Activated T-helper 1 cell treated with anti-CD3 and anti-CD28 coated beads, Interleukin-12 subunit alpha, Interleukin-12 subunit beta, Interleukin-2, Interleukin-4 antibody, amounts not matched to agents 30 ng/mL and 10 ng/mL and 1 ng/mL, durations not matched to agents 14 hours and 24 hours and 36 hours (primary cell): ENCODE results near the gene PSMB5. TPM values are rescaled to one million over a fixed set of nuclear protein-coding genes. Genes with fewer than 3 reads are reported as not detected.
"Not testable (repeated sequence)": the region's sequence is repeated elsewhere in the genome, so short reads cannot be mapped to it uniquely, and the experiment has no call there.

Experiments used
- DNase-seq: peaks from one replicate; pipeline ENCODE4 v3.0.0; 2021; ENCODE audit warnings: low spot score
- H3K27ac Mint-ChIP-seq: one replicate; pipeline ENCODE4 v1.8.0; 2021; ENCODE audit warnings: mild to moderate bottlenecking, mixed read lengths
- H3K27me3 Mint-ChIP-seq: one replicate; pipeline ENCODE4 v1.8.0; 2022; ENCODE audit warnings: mild to moderate bottlenecking, moderate library complexity, mixed read lengths; ENCODE audit not compliant: insufficient read depth
- H3K36me3 Mint-ChIP-seq: one replicate; pipeline ENCODE4 v1.8.0; 2021; ENCODE audit warnings: low read depth, mixed read lengths
- H3K4me1 Mint-ChIP-seq: one replicate; pipeline ENCODE4 v1.8.0; 2021; ENCODE audit warnings: low read depth, mixed read lengths
- H3K4me3 Mint-ChIP-seq: one replicate; pipeline ENCODE4 v1.8.0; 2021; ENCODE audit warnings: mild to moderate bottlenecking, moderate library complexity, mixed read lengths
- H3K9me3 Mint-ChIP-seq: one replicate; pipeline ENCODE4 v1.8.0; 2021; ENCODE audit warnings: mixed read lengths
- intact Hi-C: fragments of 100-400 bp; cut with micrococcal nuclease; formaldehyde crosslinking; loops from one replicate; pipeline ENCODE4 v1.15.1; 2024
- total RNA-seq: library from RNA; stranded (reverse); gene quantifications from 2 replicates; pipeline ENCODE4 v1.2.3, GENCODE V29; 2022

Gene PSMB5
- total RNA-seq, 1 donor from 2014 or later = 148 TPM

DNA sequence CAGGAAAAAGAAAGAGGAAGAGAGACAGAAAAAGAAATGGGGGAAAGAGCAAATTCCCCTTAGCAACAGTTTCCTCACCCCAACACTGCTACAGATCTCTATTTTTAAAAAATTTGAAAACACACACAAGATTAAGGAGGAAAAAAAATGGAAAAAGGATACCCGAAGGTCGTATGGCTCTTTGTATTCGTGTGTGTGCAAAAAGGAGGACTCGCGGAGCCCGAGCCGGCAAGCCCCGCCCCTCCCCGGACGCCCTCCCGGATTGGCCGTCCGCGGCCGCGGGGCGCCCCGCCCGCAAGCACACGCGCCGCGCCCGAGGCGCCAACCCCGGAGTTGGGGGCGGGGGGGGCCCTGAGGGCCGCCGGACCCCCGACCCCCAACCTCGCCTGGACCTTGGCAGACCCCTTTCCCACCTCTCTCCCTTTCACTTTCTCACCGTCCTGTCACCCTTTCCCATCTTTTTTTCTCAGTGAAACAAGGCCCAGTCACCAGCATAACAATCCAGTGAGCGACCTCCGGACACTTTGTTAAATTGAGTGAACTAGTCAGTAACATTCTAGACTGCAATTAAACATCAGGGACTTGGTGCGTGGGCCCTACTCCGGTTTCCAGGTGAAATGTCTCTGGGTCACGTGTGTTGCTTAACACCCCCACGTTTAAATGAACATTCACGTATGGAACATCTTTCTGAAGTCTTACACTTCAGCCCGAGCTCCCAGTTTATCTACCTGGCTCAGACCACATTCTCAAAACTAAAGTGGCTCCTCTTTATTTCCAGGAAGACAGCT is 24.6 kb downstream of the PSMB5 start, which contains the start of gene C14orf93:
TSS of gene C14orf93 (minus strand) at position 205 of the 788 bp plus-strand sequence. CDS start 11,120 bp downstream, outside the sequence.
- Mint-ChIP-seq H3K36me3 (peaks cover 1% of the 10 kb centered on the region), H3K9me3 (no peaks in the 10 kb centered on the region), H3K27ac (peak within 1 kb of the TSS; percentile 97), H3K27me3 (no peaks in the 10 kb centered on the region), H3K4me1 (peaks cover 47% of the 10 kb centered on the region), H3K4me3 (peak within 1 kb of the TSS; percentile 97)
- peak; percentile 74 for DNase-seq
- intact Hi-C loops = no loop called here

DNA sequence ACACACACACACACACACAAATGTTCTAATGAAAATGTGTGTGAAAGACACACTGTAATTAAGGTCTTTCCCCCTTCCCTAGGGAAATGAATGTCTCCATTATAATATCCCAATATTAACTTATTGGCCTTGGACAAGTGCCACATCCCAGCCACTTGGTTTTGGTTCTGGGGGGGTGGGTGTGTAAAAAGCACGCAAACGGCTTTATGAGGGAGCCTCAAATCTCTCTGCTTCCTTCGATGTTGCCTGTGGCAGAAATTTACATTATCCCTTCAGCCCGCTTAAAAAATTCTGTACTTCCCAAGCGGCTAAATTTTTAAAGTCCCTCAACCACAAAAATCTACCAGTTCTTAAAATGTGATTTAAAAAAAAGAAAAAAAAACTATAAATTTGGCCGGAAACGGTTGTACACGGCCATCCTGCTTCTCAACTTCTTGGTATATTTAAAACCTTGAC is 25.2 kb downstream of the PSMB5 start:
- DNase-seq = no peak
- H3K9me3 Mint-ChIP-seq = no peaks in the 10 kb centered on the region
- peaks cover 52% of the 10 kb centered on the region for H3K4me1 Mint-ChIP-seq
- peaks cover 1% of the 10 kb centered on the region for H3K36me3 Mint-ChIP-seq
- H3K27ac Mint-ChIP-seq = peak overlapping the region; percentile 97
- H3K4me3 Mint-ChIP-seq = peak overlapping the region; percentile 97
- intact Hi-C loops = no loop called here
- H3K27me3 Mint-ChIP-seq = no peaks in the 10 kb centered on the region

DNA sequence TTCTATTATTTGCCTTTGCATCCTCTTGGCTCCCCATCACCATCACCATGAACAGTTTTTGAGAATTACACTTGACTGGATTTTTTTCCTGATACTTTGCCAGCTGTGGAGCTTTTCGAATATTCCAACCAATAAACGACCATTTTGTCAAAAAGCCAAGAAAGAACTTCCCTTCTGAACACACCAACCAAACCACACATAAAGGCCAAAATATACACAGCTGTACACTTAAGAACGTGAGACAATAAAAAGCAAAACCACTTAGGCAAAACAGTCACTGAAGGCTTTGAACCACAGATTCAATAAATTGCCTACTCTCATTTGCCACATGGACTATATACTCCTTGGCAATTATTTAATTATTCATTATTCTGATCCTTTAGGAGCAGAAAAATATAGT is 25.9 kb downstream of the PSMB5 start:
- peaks cover 52% of the 10 kb centered on the region for H3K4me1 Mint-ChIP-seq
- intact Hi-C loops = no loop called here

DNA sequence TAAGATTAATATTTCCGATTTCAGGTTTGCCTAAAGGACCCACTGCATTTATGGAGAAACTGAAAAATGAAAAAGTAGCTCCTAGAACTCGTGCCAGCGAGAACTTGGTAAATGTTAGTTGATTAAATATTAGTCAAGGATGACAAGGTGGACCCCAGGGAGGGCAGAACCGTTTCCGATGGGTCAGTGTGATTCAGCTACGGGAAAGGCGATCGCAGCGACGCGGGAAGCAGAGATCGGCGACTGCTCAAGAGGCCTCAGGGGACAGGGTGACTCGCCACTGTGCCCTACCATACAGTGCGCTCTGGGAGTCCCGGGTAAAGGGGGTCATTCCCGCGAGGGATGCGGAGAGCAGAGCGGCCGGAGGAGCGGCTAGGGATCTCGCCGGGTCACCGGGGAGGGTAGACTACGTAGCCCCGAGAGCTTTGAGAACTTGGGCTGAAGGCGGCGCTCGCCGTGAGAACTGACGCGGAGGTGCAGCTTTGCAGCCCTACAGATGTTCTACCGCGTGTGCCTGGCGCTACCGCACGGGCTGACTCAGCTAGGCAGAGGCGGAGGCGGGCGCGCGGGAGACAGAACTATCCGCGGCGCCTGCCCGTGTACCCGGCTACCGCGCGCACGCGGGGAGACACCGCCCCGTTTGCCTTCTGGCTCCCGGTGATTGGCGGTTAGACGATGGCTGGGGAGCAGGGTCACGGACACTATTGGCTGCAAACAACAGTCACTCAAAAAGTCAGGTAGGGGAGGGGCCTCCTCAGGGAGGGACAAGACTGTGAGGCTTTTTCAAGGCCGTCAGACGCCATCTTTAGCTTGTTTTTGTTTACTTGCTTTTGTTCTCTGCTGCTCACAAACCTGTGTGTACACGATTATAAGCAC is 27.9 kb downstream of the PSMB5 start:
- intact Hi-C loops = loop anchor here (1.0 to 2.0 kb wide), 11 partner anchors 20 to 463 kb away; partner anchors contain the start of genes ACIN1, C14orf119, HAUS4 and HOMEZ
- peaks cover 1% of the 10 kb centered on the region for H3K36me3 Mint-ChIP-seq
- no peaks in the 10 kb centered on the region for H3K27me3 Mint-ChIP-seq
- no peaks in the 10 kb centered on the region for H3K9me3 Mint-ChIP-seq
- peaks cover 52% of the 10 kb centered on the region for H3K4me1 Mint-ChIP-seq
- H3K27ac Mint-ChIP-seq = peak overlapping the region; percentile 97
- peak; percentile 98 for DNase-seq
- H3K4me3 Mint-ChIP-seq = peak overlapping the region; percentile 97

More for the DNA sequence above, 25.9 kb downstream of the PSMB5 start:
- Mint-ChIP-seq H3K4me3 (peak overlapping the region; percentile 97), H3K36me3 (peaks cover 1% of the 10 kb centered on the region), H3K27me3 (no peaks in the 10 kb centered on the region), H3K27ac (peak overlapping the region; percentile 67), H3K9me3 (no peaks in the 10 kb centered on the region)
- no peak for DNase-seq

DNA sequence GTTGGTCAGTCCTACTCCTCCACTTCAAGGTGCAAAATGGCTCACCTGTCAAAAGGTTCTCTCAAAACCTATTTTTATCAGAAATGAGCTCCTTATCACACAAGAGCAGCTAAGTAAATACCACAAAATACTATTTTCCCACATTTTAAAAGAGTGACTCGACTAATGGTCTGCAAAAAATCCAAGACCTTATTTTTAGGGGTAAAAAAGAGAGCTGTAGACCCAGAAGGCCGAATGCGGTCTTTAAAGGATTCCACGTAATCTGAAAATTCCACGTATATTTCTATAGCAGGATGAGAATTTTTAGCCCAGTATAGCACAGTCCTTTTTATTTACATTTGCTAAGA is 28.5 kb downstream of the PSMB5 start:
- intact Hi-C loops = loop anchor here (2.0 kb wide), 2 partner anchors 49 to 281 kb away; partner anchors contain the start of genes HAUS4 and HOMEZ
- Mint-ChIP-seq H3K36me3 (peaks cover 1% of the 10 kb centered on the region), H3K4me3 (peak overlapping the region; percentile 97), H3K9me3 (no peaks in the 10 kb centered on the region), H3K27ac (peak overlapping the region; percentile 97), H3K27me3 (no peaks in the 10 kb centered on the region), H3K4me1 (peaks cover 52% of the 10 kb centered on the region)
- no peak for DNase-seq

DNA sequence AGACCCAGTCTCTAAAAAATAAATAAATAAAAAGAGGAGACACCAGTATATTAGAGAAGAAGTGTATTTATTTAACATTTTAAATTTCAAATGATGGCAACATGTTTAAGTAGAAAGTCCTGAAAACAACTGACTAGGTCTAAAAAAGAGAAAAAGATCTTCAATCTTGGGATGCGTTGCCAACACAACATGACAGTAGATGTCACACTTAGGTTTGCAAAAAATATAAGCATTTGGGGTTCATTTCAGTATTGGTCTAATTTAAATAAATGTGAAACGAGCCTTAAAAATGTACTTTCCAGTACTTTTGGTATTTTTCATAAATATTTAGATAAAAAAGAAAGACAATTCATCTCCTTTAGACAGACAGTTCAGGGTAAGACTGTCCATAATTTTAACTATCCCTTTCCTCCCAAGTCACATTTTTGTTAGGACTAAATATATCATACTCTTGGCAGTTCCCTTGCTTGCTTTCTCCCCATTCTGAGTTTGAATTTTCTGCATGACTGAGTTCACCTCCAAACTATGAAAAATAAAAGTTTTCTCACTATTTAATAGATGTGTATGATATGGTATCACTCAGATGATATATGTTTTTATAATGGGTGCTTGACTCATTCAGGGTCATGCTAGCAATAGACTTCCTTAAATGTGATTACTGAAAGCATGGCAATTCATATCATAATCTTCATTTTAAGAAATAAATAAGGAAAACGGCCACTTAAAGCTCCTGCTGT is 29.1 kb downstream of the PSMB5 start:
- DNase-seq = no peak
- intact Hi-C loops = loop anchor here (2.0 kb wide), 2 partner anchors 49 to 281 kb away; partner anchors contain the start of genes HAUS4 and HOMEZ

DNA sequence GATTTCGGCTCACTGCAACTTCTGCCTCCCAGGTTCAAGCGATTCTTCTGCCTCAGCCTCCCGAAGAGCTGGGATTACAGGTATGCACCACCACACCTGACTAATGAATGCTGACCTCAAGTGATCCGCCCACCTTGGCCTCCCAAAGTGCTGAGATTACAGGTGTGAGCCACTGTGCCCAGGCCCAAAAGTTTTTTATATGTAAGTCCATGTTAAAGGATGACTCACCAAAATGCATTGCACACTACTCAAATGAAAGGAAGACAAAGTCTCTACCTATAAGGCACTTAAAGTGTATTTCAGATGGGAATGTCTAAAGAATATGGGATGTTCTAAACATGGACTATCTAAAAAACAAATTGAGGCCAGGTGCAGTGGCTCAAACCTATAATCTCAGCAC is 30.4 kb downstream of the PSMB5 start:
- intact Hi-C loops, H3K9me3 Mint-ChIP-seq, DNase-seq, H3K27ac Mint-ChIP-seq, H3K4me3 Mint-ChIP-seq, H3K27me3 Mint-ChIP-seq, H3K36me3 Mint-ChIP-seq: not testable (repeated sequence)
- peaks cover 41% of the 10 kb centered on the region for H3K4me1 Mint-ChIP-seq

More for the DNA sequence above, 29.1 kb downstream of the PSMB5 start:
- H3K27ac Mint-ChIP-seq = no peak overlapping the region
- peaks cover 1% of the 10 kb centered on the region for H3K36me3 Mint-ChIP-seq
- no peaks in the 10 kb centered on the region for H3K27me3 Mint-ChIP-seq
- peak overlapping the region; percentile 97 for H3K4me3 Mint-ChIP-seq
- peaks cover 52% of the 10 kb centered on the region for H3K4me1 Mint-ChIP-seq
- no peaks in the 10 kb centered on the region for H3K9me3 Mint-ChIP-seq

DNA sequence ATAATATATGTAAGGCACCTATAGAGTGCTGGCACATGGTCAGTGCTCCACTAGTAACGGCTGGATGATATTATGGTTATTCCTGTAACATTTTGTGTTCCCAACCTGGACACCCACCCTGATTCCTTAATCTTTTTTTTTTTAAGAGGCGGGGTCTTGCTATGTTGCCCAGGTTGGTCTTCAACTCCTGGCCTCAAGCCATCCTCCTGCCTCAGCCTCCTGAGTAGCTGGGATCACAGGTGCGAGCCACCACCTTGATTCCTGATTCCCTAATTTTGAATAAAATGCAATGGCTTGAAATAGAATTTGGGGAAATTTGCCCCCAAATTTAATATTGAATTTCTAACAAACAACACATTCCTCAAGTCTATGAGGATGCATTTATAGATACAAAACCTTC is 32.1 kb downstream of the PSMB5 start:
- Mint-ChIP-seq H3K4me3 (no peak overlapping the region), H3K36me3 (no peaks in the 10 kb centered on the region), H3K4me1 (peaks cover 24% of the 10 kb centered on the region), H3K27me3 (no peaks in the 10 kb centered on the region), H3K9me3 (no peaks in the 10 kb centered on the region), H3K27ac (no peak overlapping the region)
- intact Hi-C loops = no loop called here
- no peak for DNase-seq

DNA sequence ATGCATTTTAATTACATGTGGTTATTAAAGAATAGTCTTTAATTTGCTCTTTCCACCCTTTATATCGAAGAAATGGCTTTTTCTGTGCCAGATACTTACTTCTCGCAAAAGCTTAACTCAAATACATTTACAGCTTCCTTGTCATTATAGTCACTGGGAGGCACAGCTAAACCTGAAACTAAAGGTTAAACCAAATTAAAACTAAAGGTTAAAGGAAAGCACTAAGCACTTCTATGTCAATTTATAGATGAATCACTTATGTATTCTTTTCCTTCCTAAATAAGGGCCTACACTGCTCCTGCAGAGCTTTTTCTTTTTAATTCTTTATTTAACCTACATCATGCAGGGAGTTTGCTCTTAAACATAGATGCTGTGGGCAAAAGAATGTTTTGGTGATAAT is 33.8 kb downstream of the PSMB5 start:
- H3K27ac Mint-ChIP-seq = no peak overlapping the region
- intact Hi-C loops = no loop called here
- DNase-seq = no peak

DNA sequence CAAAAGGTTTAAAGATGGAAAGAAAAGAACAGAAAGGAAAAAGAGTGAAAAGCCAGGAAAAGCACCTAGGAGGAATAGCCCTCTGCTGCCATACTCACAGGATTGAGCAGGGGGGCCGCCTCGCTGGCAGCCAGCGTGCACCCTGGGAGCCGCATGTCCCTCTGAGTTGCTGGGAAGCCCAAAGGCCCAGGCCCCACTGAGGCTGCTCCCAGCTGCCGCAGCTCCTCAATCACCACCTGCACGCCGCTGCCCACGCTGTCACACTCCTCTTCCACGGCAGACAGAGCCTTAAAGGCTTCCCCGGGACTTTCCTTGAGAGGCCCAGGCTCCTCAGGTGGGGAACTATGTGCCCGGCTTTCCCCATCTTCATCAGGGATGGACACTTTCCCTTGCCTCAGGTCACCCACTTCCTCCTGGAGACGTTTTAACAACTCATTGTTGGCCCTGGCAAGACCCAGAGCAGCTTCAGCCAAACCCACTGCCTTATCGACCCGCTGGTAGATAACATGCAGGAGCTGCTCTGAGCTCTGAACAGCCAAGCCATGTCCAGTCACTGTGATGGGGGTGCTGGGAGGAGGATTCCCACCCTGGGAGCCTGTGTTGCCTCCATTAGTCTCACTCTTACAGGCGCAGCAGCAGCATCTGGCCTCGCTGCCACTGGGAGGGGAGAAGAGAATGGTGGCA is 36.2 kb downstream of the PSMB5 start:
- no peak overlapping the region for H3K4me3 Mint-ChIP-seq
- peaks cover 2% of the 10 kb centered on the region for H3K36me3 Mint-ChIP-seq
- H3K27me3 Mint-ChIP-seq = no peaks in the 10 kb centered on the region
- H3K9me3 Mint-ChIP-seq = no peaks in the 10 kb centered on the region
- H3K27ac Mint-ChIP-seq = no peak overlapping the region
- intact Hi-C loops = loop anchor here (10.0 kb wide), 1 partner anchor 186 kb away; the partner anchor contains the start of gene SLC7A8
- no peak for DNase-seq
- H3K4me1 Mint-ChIP-seq = no peaks in the 10 kb centered on the region

More for the DNA sequence above, 33.8 kb downstream of the PSMB5 start:
- Mint-ChIP-seq H3K36me3 (peaks cover under 1% of the 10 kb centered on the region), H3K27me3 (no peaks in the 10 kb centered on the region), H3K4me3 (no peak overlapping the region), H3K9me3 (no peaks in the 10 kb centered on the region), H3K4me1 (peaks cover 10% of the 10 kb centered on the region)

DNA sequence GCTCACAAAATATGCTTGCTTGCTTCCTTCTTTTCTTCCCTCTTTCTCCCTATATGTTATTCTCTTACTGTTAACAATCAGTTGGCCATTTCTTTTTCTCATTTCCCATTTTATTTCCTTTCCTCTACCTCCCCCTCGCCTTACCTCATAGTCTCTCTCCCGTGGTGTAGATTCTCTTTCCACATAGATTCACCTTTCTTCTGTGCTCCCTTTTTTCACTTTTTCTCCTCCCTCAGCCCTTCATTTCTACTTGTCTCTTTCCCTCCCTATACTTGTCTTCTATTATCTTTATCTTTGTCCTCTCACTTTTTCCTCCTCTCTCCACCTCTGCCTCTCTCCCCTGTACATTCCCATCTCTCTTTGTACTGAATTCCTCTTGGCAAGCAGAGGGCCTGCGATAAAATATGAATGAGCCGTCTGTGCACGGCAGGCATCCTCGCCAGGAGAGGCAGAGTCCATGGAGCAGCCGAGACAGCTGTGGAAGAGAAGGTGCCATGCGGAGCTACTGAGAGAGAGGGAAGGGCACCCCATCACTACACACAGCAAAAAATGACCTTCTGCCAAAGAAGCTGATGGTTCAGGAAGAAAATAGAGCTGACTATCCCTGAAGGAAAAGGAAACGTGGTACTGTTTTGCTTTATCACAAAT is 36.9 kb downstream of the PSMB5 start:
- Mint-ChIP-seq H3K4me3 (no peak overlapping the region), H3K36me3 (peaks cover 5% of the 10 kb centered on the region), H3K27ac (no peak overlapping the region), H3K27me3 (no peaks in the 10 kb centered on the region), H3K4me1 (no peaks in the 10 kb centered on the region), H3K9me3 (no peaks in the 10 kb centered on the region)
- intact Hi-C loops = loop anchor here (10.0 kb wide), 1 partner anchor 187 kb away; the partner anchor contains the start of gene SLC7A8
- DNase-seq = no peak
